Loucy (cell line): Measurements from ENCODE around the gene LCN10.
"Not testable (repeated sequence)": the region's sequence is repeated elsewhere in the genome, so short reads cannot be mapped to it uniquely, and the experiment has no call there.

Experiments
- H2AFZ ChIP-seq: fragments of 200-600 bp; sonication (generic); 2 replicates; pipeline ENCODE4 v1.6.0; 2016; ENCODE audit warnings: antibody characterized with exemption, mild to moderate bottlenecking, low read length, moderate library complexity
- H3F3A ChIP-seq: fragments of 200-600 bp; 2 replicates; pipeline ENCODE4 v1.6.0; 2016; ENCODE audit warnings: antibody characterized with exemption, low read depth, mild to moderate bottlenecking
- H3K27me3 ChIP-seq: fragments of 200-600 bp; sonication (generic); 2 replicates; pipeline ENCODE4 v1.6.1; 2014; ENCODE audit warnings: low read length, mild to moderate bottlenecking; ENCODE audit not compliant: insufficient read depth, poor library complexity, severe bottlenecking
- H3K36me3 ChIP-seq: fragments of 200-600 bp; sonication (generic); 2 replicates; pipeline ENCODE4 v1.6.1; 2016; ENCODE audit warnings: low read length; ENCODE audit not compliant: insufficient read depth
- H3K4me1 ChIP-seq: fragments of 200-600 bp; sonication (generic); 2 replicates; pipeline ENCODE4 v1.5.1; 2014; ENCODE audit warnings: low read length, mild to moderate bottlenecking; ENCODE audit not compliant: insufficient read depth, poor library complexity, severe bottlenecking
- H3K4me2 ChIP-seq: fragments of 200-600 bp; sonication (generic); 2 replicates; pipeline ENCODE4 v1.6.0; 2014; ENCODE audit warnings: antibody characterized with exemption, low read length, low read depth, mild to moderate bottlenecking; ENCODE audit not compliant: poor library complexity, severe bottlenecking
- H3K4me3 ChIP-seq: fragments of 200-600 bp; sonication (generic); 2 replicates; pipeline ENCODE4 v1.5.1; 2014; ENCODE audit warnings: low read length, mild to moderate bottlenecking, mixed read lengths; ENCODE audit not compliant: poor library complexity, severe bottlenecking
- H3K79me2 ChIP-seq: fragments of 200-600 bp; sonication (generic); 2 replicates; pipeline ENCODE4 v1.6.1; 2014; ENCODE audit warnings: low read length; ENCODE audit not compliant: insufficient read depth
- H3K9ac ChIP-seq: fragments of 200-600 bp; sonication (generic); 2 replicates; pipeline ENCODE4 v1.6.0; 2014; ENCODE audit warnings: mild to moderate bottlenecking, low read depth, low read length, moderate library complexity; ENCODE audit not compliant: poor library complexity, severe bottlenecking
- H3K9me2 ChIP-seq: fragments of 200-600 bp; sonication (generic); replicated peaks from 2 replicates; pipeline ENCODE4 v1.6.1; 2016; ENCODE audit warnings: low read depth, low read length, mixed read lengths
- H3K9me3 ChIP-seq: fragments of 200-600 bp; sonication (generic); 2 replicates; pipeline ENCODE4 v1.6.1; 2014; ENCODE audit warnings: mild to moderate bottlenecking, antibody characterized with exemption, low read length, low read depth; ENCODE audit not compliant: insufficient read depth
- H4K20me1 ChIP-seq: fragments of 200-600 bp; sonication (generic); 2 replicates; pipeline ENCODE4 v1.6.0; 2014; ENCODE audit warnings: antibody characterized with exemption, low read length, mild to moderate bottlenecking; ENCODE audit not compliant: insufficient read depth, poor library complexity, severe bottlenecking
- CTCF ChIP-seq: fragments of 200-600 bp; sonication (generic); conservative IDR thresholded peaks from 2 replicates; pipeline ENCODE4 v1.5.1; 2014; ENCODE audit warnings: mild to moderate bottlenecking, antibody characterized with exemption, low read length
- EZH2phosphoT487 ChIP-seq: fragments of 200-600 bp; IDR thresholded peaks from 2 replicates; pipeline ENCODE4 v1.6.1; 2018; ENCODE audit warnings: antibody characterized with exemption, mild to moderate bottlenecking, moderate library complexity, borderline replicate concordance

Gene LCN10

GRCh38 chr9:136756134-136756438 is 13.3 kb upstream of the LCN10 start:
- no peaks in the 10 kb centered on the region for H3K27me3 ChIP-seq
- no peak overlapping the region for H3K4me2 ChIP-seq
- no peak overlapping the region for H2AFZ ChIP-seq
- no peak for TF ChIP-seq CTCF
- no peak for TF ChIP-seq EZH2phosphoT487
- H3F3A ChIP-seq: no peaks in the 10 kb centered on the region
- H4K20me1 ChIP-seq: no peaks in the 10 kb centered on the region
- no peaks in the 10 kb centered on the region for H3K79me2 ChIP-seq
- H3K36me3 ChIP-seq: no peaks in the 10 kb centered on the region
- no peaks in the 10 kb centered on the region for H3K9me2 ChIP-seq
- no peaks in the 10 kb centered on the region for H3K4me1 ChIP-seq
- no peak overlapping the region for H3K4me3 ChIP-seq
- no peak overlapping the region for H3K9ac ChIP-seq
- H3K9me3 ChIP-seq: peaks cover 9% of the 10 kb centered on the region; the same call in 1 of the 2 replicates

- H3K27me3 ChIP-seq, H3K9me2 ChIP-seq, H3F3A ChIP-seq, H3K79me2 ChIP-seq, H3K9me3 ChIP-seq, H3K4me3 ChIP-seq, H3K4me1 ChIP-seq, H3K4me2 ChIP-seq, H2AFZ ChIP-seq, H3K36me3 ChIP-seq, H3K9ac ChIP-seq, H4K20me1 ChIP-seq: not testable (repeated sequence)
These were observed 12.8 kb upstream of the LCN10 start for GRCh38 chr9:136755302-136756133.

- Histone ChIP-seq H3K27me3 (no peaks in the 10 kb centered on the region), H3K9ac (no peak overlapping the region), H3F3A (no peaks in the 10 kb centered on the region), H3K9me2 (no peaks in the 10 kb centered on the region), H3K4me2 (no peak overlapping the region), H2AFZ (no peak overlapping the region), H3K9me3 (peaks cover 9% of the 10 kb centered on the region; the same call in 1 of the 2 replicates), H3K4me3 (no peak overlapping the region), H3K4me1 (no peaks in the 10 kb centered on the region), H3K36me3 (no peaks in the 10 kb centered on the region), H3K79me2 (no peaks in the 10 kb centered on the region), H4K20me1 (no peaks in the 10 kb centered on the region)
- no peak for TF ChIP-seq CTCF
- TF ChIP-seq EZH2phosphoT487: no peak
These were observed 12.0 kb upstream of the LCN10 start for GRCh38 chr9:136754626-136755301.
